Head of caudate nucleus (tissue), 42 donors: ENCODE measurements around the gene SETX.
A peak's percentile ranks its signal among the peaks of the same experiment; 100 is the strongest.

Experiments
- DNase-seq, 42 donors: peaks; one replicate each; pipeline versions ENCODE4 v3.0.0 to v3.0.0-alpha.2; 2020 to 2021; ENCODE audit warnings: mixed read lengths in 7 of 42
- intact Hi-C: fragments of 100-400 bp; cut with DNase I; formaldehyde crosslinking; loops from one replicate; pipeline ENCODE4 v1.15.0; 2022

The SETX gene

DNA sequence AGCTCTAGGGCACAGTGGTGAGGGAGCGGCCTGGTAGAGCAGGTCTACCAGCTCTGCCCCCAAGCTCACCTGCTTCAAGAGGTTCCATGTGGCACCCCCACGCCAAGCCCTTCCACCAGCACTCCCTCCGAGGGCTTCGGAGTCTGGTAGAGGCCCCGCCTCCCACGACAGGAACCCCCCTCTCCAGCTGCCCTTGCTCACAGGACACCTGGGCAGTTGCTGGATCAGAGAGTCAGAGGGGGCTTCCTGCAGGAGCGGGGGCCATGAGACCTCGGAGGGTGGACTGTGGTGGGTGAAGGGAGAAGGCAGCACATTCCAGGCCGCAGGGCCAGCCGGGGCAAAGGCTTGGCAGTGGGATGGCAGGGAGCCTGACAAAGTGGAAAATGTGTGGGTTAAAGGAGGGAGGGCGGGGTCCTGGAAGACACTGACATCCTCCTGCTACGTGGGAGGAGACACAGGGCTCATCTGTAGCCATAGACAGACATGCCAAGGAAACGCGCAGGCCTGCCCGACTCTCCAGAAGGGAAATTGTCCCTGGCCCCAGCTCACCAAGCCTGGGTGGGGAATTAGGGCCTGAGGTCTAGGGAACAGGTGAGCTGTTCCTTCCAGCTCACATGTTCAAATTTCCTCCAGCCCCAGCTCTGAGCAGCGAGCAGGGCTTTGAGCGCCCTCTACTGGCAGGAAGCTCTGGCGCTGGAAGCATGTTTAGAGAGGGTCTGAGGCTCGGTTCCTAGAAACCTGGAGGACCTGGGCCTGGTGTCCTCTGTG lies 118.7 kb downstream of the SETX start:
- intact Hi-C loops: loop anchor here (5.0 to 10.0 kb wide), 2 partner anchors 69 to 161 kb away; partner anchors contain the start of gene MED27
- peak; percentile 66 to 95 (median 88) for DNase-seq

DNA sequence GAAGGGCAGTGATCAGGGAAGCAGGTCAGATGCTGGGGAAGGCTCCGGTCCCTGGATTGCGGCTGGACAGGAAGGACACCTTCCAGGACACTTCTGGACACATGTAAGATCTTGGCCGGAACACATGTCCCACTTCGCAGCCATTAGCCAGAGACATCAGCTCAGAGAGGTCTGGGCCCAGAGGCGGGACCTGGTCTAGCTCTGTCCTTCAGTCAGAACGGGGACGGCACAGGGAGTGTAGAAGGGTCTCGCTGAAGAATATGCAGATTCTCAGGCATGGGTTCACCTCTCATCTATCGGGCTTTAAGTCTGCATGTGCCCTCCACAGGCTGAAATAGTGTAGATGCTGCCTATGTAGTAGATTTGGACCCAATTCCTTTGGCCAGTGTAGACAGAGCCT lies 119.7 kb downstream of the SETX start:
- no peak for DNase-seq
- intact Hi-C loops: loop anchor here (5.0 to 10.0 kb wide), 2 partner anchors 68 to 160 kb away; partner anchors contain the start of gene MED27

DNA sequence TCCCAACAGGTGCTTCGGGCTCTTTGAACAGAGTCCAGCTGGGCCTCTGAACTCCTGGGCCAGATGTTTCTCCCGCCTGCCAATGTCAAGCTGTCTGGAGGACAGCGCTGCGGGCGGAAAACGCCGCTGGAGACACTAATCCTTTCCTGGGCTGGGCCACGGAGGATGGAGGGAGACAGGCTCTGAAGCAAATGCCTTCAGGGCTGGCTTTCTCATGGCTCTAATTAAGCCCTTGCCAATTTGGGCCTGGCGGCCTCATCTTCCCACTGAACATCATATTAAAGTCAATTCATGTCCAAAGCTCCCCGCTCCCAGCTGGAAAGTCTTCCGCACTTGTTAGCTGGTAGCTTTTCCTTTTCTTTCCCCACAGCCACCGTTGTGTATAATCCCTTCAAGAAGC lies 120.3 kb downstream of the SETX start:
- no peak for DNase-seq
- intact Hi-C loops: loop anchor here (10.0 kb wide), 1 partner anchor 160 kb away; the partner anchor contains the start of gene MED27

DNA sequence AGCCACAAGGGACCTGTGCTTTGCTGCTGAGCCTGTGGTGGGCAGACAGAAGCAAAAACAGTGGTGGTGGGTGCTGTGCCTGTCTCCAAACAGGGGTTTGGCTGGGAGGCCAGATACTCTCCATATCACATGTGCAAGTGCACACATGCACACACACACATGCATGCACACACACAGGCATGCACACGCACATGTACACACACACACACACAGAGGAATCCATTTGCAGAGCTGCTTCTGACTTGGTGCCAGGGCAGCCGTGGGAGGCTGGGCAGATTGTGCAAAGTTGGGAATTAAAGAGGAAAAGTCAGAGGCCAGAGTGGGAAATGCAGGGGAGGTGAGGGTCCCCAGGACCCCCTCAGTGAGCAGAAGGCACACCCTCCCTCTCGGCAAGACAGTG lies 121.6 kb downstream of the SETX start:
- intact Hi-C loops: loop anchor here (10.0 kb wide), 1 partner anchor 158 kb away; the partner anchor contains the start of gene MED27
- DNase-seq: no peak

DNA sequence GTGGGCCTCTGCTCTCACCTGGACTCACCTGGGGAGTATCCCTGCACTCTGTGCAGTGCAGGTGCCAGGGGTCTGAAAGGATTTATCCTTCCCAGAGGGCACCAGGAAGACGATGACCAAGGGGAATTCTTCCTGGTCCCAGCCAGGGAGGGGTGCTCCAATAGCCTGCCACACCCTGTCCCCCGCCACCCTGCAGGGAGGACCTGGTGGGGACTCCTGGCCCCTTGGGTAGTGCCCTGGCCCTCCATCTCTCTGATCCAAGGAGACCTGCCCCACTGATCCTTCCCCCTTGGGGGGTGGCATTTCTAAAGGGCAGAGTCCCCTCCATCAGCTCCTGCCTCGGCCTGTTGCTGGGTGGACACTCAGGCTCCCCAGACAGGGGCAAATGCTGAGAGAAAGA lies 122.3 kb downstream of the SETX start:
- DNase-seq: no peak
- intact Hi-C loops: loop anchor here (10.0 kb wide), 1 partner anchor 158 kb away; the partner anchor contains the start of gene MED27

DNA sequence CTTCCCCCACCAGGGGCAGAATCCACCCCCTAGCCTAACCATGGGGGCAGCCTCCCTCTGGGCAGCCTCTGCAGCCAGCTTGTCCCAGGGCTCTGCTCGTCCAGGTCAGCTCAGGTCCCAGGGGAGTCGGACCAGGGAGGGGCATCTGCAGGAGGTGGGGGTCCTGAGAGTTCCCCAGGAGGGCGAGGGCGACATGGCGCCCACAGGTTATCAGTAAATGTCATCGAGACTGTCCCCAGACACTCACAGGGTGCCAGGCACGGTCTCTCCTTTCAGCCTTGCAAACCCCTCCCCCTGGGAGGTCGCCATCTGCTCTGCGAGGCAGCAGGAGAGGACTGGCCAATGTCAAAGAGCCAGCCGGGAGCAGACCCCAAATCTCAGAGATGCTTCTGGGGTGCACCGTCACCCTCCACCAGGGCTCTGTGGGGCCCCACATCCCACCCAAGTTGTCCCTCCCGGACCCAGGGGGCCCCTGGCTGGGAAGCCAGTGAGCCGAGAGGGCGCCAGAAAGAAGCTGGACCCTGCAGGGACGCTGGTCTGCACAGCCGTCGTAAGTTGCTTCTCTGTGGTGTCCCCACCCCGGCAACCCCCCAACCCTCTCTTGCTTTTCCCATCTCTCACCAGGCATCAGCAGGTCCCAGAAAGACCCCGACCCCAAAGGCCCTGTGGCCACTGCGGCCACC lies 123.6 kb downstream of the SETX start:
- no peak for DNase-seq
- intact Hi-C loops: loop anchor here (10.0 kb wide), 1 partner anchor 156 kb away; the partner anchor contains the start of gene MED27

DNA sequence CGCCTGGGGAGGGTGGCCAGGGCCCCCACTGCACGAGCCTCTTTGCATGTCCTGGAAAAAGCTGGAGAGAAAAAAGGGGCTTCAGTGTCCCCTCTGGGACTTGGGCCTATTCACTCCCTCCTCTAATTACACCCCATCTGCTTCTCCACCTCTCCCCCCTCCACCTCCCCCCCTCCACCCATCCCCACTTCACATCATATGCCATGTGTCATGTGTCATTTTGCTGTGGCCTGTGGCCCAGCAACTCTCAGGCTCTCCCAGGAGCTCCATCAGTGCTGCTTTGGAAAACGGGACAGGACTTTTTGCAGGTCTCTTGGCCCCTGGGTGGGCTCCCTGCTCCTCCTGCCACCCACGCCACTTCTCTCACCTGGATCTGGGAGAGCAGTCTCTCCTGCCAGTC lies 124.2 kb downstream of the SETX start:
- intact Hi-C loops: loop anchor here (10.0 kb wide), 1 partner anchor 156 kb away; the partner anchor contains the start of gene MED27
- no peak for DNase-seq

DNA sequence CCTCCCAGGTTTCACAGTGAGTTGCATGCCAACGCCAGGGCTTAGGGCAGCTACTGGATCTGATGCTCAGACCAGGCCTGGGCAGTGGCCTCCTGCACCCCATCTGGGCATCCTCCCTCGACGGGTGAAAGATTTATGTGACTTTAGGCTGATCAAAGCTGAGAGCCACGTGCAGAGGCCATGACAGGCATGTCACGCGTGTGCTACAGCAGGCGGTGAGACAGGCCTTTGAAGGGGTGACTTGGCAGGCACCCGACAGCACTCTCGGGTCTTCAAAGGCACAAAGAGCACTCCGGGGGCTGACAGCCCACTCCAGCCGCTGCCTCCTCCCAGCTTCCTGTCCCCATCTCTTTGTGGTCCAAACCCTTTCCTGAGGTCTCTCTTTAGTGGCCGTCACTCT lies 126.7 kb downstream of the SETX start:
- DNase-seq: no peak
- intact Hi-C loops: no loop called here

DNA sequence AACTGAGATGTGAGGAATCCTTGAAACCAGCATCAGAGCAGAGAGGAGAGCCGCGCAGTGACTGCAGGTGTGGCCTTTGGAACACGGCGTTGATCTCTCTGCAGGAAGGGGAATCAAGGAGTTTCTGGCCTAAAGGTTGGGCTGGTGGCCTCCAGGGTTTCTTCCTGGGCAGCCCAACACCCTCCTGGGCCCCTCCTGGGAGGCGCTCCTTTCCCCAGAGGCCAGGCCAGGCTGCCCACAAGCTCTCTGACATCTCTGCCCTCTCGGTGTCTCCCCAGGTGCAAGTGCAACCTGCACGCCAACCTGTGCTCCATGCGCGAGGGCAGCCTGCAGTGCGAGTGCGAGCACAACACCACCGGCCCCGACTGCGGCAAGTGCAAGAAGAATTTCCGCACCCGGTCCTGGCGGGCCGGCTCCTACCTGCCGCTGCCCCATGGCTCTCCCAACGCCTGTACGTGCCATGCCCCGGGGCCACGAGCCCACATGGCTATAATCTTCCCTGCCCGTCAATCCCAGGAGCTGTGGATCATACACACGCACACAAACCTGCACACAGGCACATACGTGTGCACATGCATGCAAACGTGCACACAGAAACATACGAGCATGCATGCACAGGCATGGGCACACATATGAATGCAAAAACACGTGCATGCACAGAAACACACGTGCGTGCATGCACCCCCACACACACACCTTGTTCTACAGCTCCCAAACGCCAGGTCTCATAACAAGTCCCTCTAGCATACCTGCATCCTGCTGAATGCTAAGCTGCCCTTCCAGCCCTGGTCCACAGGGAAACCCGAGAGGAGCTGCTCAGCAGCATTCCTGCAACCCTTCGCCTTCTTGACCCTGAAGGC lies 128.0 kb downstream of the SETX start:
- intact Hi-C loops: no loop called here
- DNase-seq: no peak

DNA sequence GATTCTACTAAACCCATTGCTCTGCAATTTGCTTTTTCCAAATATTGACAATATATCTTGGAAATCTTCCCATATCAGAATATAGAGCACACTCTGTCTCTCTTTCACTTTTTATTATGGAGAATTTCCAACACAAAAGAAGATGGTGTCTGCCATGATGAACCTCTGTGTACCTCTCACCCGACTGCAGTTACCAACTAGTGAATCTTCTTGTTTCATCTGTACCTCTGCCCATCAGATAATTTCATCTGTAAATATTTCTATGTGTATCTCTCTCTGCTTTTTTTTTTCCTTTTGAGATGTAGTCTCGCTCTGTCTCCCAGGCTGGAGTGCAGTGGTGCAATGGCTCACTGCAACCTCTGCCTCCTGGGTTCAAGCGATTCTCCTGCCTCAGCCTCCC lies 130.1 kb downstream of the SETX start:
- DNase-seq: no peak
- intact Hi-C loops: no loop called here

DNA sequence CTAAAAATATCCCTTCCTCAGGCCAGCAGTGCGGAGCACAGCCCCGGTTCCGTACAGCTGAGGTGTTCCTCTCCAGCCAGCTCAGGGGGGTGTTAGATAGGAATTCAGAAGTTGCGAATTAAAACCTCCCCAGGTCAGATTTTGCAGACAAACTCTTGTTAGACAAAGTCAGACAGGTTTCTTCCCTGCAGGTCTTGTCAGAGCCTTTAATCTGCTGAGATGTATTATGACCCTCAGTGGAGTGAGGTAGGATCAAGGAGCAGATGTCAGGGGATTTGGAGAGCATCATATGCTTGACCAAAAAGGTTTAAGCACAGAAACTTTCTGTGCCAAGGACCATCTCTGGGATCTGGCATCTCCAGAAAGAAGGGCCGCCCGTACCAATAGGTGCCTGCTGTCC lies 132.8 kb downstream of the SETX start:
- intact Hi-C loops: no loop called here

DNA sequence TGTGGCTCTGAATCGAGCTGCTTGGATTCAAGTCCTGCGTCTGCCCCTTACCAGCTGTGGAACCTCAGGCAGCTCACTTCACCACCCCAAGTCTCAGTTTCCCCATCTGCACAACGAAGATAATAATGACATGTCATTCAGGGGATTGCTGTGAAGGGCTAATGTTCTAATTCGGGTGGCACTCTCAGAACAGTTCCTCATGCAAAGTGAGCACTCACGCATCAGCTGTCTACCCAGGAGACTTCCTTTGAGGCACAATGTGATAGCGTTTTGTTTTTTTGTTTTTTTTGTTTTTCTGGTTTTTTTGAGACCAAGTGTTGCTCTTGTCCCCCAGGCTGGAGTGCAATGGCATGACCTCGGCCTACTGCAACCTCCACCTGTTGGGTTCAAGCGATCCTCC lies 136.6 kb downstream of the SETX start:
- intact Hi-C loops: no loop called here
- DNase-seq: no peak

More for the DNA sequence above, 132.8 kb downstream of the SETX start:
- no peak for DNase-seq

DNA sequence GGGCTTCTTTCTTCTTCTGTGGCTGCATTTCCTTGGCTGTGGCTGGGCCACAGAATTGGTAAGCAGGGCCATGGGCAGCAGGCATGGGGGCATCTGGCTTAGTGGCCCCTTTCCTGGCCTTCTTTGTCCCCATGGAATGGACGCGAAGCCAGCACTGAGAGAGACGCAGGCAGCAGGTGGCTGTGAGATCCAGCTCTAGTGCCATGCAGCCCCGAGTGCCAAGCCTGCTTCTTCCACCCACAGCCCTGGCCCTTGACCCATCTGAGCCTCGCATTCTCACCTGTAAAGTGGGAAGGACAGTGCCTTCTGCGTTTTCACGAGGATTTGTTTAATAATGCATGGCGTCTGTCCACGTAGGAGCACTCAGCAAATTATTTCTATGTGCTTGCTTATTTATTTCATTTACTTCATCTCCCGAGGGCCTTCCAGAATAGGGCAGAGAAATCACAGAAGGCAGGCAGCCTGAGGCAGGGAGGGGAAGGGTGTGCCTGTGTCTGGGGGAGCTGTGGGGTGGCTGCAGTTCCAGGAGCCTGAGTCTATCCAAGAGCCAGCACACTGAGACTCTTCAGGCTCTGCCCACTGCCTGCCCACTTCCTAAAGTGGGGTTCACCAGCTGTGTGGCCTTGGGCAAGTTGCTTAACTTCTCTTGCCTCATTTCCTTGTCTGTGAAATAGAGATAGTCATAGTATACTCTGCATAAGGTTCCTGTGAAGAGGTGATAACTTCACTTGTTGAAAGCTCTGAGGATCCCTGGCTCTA lies 137.7 kb downstream of the SETX start:
- no peak for DNase-seq
- intact Hi-C loops: no loop called here

DNA sequence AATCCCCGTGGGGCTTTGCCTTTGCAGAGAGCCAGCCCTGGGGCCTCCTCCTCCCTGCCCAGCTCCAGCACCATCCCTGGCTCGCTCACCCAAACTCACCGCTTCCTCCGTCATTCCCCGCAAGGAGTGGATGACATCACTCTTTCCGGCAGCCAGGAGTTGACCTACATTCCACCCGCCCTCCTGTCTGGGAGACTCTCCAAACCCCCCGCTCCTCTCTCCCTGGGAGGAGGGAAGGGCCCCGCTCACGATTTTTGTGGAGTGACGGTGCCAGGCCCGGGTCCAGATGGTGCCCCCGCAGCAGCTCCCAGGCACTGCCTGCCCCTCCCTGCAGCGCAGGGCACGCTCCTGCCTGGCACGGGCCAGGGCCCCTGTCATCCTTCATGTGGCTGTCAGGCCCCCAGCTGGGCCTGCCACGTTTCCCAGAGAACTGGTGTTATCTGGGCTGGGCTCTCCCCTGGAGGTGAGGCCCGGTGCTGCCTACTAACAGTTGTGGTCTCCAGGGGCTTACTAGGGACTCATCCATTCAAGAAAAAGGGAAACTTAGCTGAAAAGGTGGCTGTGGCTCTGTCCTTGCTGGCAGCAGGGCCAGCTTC lies 140.7 kb downstream of the SETX start:
- DNase-seq: peak; percentile 54 to 91 (median 74)
- intact Hi-C loops: no loop called here

DNA sequence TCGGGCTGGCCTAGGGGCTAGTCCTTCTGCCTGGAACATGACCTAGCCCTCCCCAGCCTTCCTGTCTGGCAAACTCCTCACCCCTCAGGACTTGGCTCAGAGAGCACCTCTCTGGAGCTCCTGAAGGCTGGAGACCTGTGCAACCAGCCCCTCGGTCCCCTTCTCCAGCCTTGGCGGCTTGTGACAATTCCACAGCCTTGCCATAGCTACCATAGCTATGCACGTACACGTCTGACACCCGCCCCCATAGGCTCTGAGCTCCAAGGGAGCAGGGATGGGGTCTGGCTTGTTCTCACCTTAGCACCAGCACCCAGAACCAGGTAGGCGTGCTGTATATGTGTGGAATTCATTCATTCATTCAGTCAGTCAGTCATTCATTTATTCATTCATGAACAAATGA lies 143.2 kb downstream of the SETX start:
- intact Hi-C loops: no loop called here
- DNase-seq: no peak
